Activated naive CD4-positive, alpha-beta T cell treated with Interleukin-2 at 50 U/mL for 16 hours (primary cell): ENCODE measurements around the gene UBE2H.
A peak's percentile ranks its signal among the peaks of the same experiment; 100 is the strongest.
"Not testable (repeated sequence)": the region's sequence is repeated elsewhere in the genome, so short reads cannot be mapped to it uniquely, and the experiment has no call there.

Source experiments
- DNase-seq: peaks from one replicate; pipeline ENCODE4 v3.0.0-alpha.2; 2020

UBE2H gene

DNA sequence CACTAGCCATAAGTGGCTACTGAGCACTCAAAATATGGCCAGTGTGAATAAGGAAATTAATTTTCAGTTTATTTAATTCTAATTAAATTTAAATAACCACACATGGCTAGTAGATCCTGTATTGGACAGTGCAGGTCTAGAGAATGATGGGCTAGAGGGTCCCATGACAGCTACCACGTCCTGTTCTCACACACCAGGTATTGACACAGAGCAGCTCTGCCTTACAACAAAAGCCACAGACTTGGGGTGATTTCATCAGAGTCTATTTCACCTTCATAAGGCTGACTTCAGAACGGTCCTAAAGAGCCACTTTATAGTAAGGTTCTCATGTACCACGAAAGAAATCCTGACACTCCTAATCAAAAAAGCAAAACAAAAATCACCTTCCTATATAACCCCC, 111.3 kb downstream of the UBE2H start:
- DNase-seq, result no peak

DNA sequence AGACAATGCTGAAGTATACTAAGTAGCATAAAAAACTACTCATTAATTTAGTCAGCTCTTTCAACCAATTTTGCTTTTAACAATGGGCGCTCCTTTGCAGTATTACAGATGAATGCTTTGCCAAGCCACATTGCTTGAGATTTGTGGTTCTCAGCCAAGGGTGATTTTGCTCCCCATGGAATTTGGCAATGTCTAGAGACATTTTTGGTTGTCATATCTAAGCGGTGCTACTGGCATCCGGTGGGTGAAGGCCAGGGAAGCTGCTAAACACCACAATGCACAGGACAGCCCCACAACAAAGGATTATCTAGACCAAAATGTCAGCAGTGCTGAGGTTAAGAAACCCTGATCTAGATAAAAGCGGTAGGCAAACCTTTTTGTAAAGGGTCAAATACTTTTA, 112.0 kb downstream of the UBE2H start:
- DNase-seq, result no peak

DNA sequence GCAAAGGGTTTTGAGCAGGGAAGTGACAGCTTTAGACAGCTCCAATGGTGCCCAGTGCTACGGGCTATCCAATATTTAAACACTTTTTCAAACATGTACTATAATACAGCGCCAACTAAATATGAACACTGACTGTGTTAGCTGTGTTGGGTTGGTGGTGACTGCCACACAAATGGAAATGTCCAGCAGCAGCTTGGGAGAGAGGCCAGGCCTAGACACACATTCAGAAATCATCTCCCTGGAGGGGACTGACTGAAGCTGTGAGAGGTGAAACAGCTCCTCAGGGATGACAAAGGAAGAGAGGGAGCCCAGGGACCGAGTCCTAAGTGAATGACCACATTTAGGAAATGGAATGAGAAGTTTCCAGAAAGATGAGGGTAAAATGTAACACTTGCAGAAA, 115.8 kb downstream of the UBE2H start:
- no peak for DNase-seq

DNA sequence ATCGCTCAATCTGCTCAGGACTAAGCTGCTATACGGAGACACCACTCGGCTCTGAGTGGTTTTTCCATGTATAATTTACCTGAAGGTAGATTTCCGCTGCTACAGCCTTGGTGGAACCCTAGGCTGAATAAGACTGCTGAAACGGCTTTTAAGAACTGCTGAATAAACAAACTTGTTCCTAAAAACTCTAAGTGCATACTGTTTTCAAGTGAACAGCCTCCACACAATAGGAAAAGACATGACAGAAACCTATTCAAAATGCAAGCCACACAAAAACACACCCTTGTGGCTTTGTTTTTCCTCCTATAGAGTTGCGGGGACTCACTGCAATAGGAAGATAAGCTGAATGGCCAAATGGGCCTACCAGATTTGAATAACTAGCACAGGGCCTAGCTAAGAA, 117.2 kb downstream of the UBE2H start:
- no peak for DNase-seq

- not testable (repeated sequence) for DNase-seq
Observed at GRCh38 chr7:129833353-129833752, 119.4 kb downstream of the UBE2H start.

GRCh38 chr7:129832701-129833227, 120.0 kb downstream of the UBE2H start:
- no peak for DNase-seq

DNA sequence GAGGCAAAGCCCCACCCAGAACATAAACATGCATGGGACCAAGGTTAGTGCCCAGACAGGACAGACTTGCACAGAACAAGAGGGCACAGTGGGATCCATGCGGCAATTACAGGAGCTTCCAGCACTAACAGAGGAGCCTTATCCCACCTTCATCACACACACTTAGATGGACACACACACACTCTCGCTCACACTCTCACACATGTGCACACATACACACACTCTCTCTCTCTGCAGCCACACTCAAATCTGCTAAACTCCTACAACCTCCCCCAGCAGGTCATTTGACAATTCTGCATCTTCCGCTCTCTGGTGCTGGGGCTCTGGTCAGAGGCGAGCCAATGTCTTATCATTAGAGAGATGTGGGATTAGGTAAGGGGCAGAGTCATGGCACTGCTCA, 120.5 kb downstream of the UBE2H start:
- DNase-seq, result no peak

DNA sequence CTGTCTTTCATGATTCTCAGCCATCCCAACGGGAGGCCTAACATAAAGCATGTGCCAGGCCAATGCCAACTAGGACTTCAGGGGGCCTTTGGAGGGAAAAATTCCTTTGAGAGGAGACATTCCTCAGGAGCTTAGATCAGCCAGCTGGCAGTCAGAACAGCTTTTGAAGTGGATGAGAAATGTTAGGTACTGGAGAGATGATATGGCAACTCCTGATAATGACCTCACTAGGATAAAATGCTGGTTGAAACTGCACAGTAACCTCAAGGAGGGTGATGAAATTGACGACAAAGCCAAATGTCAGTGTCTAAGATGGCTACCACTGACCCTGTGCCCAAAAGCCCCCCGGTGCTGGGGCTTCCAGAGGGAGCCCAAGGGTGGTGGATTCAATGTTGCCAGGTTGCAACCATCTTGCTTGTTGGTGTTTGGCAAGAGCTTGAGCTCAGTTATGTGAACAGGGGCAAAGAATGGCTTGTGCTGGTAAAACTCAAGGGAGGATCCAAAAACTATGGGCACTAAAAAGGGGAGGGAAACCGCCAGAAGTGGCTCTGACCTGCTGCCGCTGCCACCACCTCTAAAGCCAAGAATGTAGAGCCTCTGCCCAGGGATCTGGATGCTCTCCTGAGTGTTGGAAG, 121.2 kb downstream of the UBE2H start:
- no peak for DNase-seq

- no peak for DNase-seq
Observed at GRCh38 chr7:129830949-129831348, 121.8 kb downstream of the UBE2H start.

- DNase-seq, result peak; percentile 57
Observed at GRCh38 chr7:129829737-129830631, 122.8 kb downstream of the UBE2H start.

DNA sequence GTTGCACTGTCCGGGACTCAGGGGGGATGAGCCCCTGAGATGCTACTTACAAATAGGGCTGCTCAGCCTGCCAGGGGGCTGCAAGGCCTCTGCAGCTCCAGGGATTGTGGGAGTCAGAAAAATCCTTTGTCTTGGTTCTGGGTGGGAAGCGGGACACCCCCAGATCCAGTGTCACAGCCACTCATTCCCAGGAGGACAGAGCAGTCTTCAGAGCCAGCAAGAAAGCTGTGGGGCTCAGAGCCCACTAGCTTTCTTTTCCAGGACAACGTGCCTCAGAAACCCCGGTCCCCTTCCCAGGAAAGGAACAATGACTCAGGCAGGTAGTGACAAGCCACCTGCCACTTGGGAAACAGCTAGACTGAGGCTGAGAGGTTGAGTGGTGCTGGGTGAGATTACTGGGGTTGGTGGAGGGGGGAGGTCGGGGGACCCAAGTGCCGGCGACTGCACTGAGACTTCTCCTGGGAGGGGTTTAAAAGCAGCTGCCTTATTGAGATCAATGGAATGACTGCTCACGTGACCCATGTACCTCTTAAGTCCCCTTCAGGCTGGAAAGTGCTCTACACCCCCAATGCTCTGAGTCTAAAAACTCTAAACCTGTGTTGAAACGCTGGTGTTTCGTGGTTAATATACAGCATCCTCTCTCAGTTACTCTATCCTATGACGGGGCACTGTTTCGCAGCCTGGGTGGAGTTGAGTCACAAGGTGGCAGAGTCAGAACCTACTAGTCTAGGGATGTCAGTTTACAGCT, 123.6 kb downstream of the UBE2H start:
- peak; percentile 29 for DNase-seq

DNA sequence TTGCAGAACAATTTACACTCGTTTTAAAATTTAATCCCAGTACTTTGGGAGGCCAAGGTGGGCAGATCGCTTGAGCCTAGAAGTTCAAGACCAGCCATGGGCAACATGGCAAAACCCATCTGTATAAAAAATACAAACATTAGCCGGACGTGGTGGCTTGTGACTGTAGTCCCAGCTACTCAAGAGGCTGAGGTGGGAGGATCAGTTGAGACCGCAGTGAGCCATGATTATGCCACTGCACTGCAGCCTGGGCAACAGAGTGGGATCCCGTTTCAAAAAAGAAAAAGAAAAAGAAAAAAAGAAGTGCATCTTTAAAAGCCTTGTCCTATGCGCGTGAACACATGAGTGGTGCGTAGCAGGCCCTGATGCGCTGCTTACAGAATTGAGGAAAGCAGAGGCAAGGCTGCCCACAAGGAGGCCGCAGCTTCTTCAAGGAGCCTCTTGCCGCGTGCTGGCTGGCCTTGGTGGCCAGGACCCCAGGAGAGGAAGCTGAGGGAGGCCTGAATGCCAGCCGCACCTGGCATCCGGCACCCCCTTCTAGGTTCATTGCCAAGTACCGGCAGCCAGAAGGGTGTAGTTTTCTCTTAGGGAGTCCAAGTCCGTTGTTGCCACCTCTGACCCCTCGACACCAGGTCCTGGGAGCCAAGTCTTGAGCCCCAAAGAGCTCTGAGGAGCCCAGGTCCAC, 124.5 kb downstream of the UBE2H start:
- DNase-seq, result no peak

DNA sequence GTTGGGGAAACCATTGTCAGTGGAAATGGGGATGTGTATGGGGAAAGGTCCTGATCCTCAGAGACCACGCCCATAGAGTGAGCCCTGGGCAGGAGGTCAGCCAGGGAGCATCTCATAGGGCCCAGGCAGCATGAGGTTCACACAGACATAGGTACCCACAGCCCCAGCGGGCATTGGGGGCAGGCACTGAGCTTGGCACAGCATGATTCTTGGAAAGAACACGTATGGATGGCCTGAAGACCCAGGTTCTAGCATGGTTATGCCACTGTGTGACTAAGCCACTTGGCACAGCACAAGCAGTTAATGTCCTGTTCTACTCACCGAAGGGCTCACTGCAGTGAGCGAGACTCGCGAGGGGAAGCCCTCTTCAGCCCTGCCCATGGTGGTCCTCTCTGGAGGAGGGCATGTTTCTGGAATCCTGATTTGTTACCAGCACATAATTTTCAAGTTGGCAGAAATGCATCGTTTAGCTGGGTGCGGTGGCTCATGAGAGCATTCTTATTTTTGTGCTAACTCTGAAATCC, 125.2 kb downstream of the UBE2H start:
- DNase-seq, result no peak

DNA sequence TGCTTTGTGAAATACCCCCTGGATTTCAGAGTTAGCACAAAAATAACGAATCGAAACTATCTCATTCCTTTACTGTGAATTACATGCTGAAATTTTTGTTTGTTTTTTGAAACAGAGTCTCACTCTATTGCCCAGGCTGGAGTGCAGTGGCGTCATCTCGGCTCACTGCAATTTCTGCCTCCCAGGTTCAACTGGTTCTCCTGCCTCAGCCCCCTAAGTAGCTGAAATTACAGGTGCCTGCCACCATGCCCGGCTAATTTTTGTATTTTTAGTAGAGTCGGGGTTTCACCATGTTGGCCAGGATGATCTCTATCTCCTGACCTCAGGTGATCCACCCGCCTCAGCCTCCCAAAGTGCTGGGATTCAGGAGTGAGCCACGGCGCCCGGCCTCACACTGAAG, 125.9 kb downstream of the UBE2H start:
- not testable (repeated sequence) for DNase-seq

GRCh38 chr7:129825209-129825970, 127.4 kb downstream of the UBE2H start:
- peak; percentile 92 for DNase-seq

DNA sequence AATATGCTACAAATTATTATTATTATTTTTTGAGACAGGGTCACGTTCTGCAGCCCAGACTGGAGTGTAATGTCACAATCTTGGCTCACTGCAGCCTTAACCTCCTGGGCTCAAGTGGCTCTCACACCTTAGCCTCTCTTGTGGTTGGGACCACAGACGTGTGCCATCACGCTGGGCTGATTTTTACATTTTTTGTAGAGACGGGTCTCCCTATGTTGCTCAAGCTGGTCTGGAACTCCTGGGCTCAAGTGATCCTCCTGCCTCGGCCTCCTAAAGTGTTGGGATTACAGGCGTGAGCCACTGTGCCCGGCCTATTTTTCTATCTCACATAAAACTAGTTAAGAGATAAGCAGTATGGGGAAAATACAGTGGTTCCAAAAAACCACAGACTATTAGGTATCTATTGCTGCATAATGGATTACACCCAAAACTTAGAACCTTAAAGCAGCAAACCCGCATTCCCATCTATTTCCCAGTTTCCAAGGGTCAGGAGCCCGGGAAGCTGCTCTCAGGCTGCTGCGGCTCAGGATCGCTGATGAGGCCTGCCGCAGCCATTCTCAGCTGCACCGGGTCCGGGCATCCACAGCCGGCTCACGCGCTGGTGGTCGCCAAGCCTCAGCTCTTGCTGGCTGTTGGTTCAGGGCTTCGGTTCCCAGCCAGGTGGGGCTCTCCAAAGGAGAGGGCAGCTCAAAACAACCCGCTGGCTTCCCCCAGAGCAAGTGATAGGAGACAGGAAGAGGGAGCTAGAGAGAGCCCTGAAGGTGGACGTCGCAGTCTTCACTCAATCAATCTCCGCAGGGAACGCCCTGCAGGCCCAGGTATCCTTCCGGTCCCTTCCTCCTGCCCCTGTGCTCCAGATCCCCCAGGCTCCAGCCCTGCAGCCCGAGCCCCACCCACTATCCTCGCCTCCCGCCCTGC, 128.2 kb downstream of the UBE2H start:
- peak; percentile 14 for DNase-seq

DNA sequence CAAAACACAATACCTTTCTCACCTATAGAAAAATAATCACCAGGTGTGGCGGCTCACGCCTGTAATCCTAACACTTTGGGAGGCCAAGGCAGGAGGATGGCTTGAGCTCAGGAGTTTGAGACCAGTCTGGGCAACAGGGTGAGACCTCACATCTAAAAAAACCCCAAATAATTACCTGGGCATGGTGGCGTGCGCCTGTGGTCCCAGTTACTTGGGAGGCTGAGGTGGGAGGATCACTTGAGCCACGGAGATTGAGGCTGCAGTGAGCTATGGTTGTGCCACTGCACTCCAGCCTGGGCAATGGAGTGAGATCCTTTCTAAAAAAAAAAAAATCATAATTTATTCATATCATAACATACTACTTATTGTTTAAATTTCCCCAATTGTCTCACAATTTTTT, 129.6 kb downstream of the UBE2H start:
- DNase-seq, result not testable (repeated sequence)

GRCh38 chr7:129821476-129821875, 131.3 kb downstream of the UBE2H start:
- no peak for DNase-seq

- no peak for DNase-seq
Observed at GRCh38 chr7:129816742-129817141, 136.0 kb downstream of the UBE2H start.

GRCh38 chr7:129807863-129808262, 144.9 kb downstream of the UBE2H start:
- no peak for DNase-seq
